ENCODE measurements around the gene SCN2A. TPM values are rescaled to one million over a fixed set of nuclear protein-coding genes. Genes with fewer than 3 reads are reported as not detected.
"Not testable (repeated sequence)": the region's sequence is repeated elsewhere in the genome, so short reads cannot be mapped to it uniquely, and the experiment has no call there.

The SCN2A gene
- total RNA-seq, 1 experiment from 2014 or later = 0.07 TPM

DNA sequence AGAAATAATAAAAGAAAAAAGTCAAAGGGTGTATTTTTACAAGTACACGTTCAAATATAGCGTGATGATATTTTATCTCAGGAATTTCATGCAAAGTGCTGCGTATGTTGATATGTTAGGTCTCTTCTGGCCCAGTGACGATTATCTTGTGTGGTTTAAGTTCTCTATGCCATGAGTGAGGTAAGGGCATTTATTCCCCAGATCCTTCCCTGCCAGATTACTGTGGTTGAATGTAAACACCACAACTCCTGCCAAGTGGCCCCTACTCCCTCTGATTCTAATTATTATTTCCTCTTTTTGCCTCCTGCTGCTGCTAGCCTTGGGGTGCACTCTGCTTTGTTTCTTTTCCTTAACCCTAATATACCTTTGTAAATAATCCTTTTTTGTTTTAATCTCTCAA is 12.2 kb downstream of the SCN2A start:
- H3K4me2 ChIP-seq (ENCODE audit: low read length) = no peak overlapping the region
- no peaks in the 10 kb centered on the region for H3K27me3 ChIP-seq (ENCODE audit: low read length)
- H3K9me2 ChIP-seq (replicated peaks; ENCODE audit: low read length) = no peaks in the 10 kb centered on the region
- no peaks in the 10 kb centered on the region for H3F3A ChIP-seq (ENCODE audit: low read length, unreplicated experiment)
- H3K27ac ChIP-seq (ENCODE audit: low read length) = no peak overlapping the region
- H2AFZ ChIP-seq (ENCODE audit: low read length) = no peak overlapping the region
- ChIA-PET CTCF (no interaction called here), POLR2A (ENCODE audit: unreplicated experiment) (no interaction called here)
- intact Hi-C loops (cut with micrococcal nuclease) = no loop called here
- TF ChIP-seq EZH2 (IDR thresholded peaks at IDR 0.05; ENCODE audit: low read length, unreplicated experiment) (no peak), EZH2phosphoT487 (IDR thresholded peaks at IDR 0.05; ENCODE audit: borderline replicate concordance, low read length) (no peak)
- TF ChIP-seq, protein P1, sequence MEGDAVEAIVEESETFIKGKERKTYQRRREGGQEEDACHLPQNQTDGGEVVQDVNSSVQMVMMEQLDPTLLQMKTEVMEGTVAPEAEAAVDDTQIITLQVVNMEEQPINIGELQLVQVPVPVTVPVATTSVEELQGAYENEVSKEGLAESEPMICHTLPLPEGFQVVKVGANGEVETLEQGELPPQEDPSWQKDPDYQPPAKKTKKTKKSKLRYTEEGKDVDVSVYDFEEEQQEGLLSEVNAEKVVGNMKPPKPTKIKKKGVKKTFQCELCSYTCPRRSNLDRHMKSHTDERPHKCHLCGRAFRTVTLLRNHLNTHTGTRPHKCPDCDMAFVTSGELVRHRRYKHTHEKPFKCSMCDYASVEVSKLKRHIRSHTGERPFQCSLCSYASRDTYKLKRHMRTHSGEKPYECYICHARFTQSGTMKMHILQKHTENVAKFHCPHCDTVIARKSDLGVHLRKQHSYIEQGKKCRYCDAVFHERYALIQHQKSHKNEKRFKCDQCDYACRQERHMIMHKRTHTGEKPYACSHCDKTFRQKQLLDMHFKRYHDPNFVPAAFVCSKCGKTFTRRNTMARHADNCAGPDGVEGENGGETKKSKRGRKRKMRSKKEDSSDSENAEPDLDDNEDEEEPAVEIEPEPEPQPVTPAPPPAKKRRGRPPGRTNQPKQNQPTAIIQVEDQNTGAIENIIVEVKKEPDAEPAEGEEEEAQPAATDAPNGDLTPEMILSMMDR (conservative IDR thresholded peaks at IDR 0.05; ENCODE audit: low read depth, low read length) = no peak
- no peaks in the 10 kb centered on the region for H4K20me1 ChIP-seq (ENCODE audit: low read length)
- H3K4me3 ChIP-seq (ENCODE audit: low read length) = no peak overlapping the region
- H3K9ac ChIP-seq (ENCODE audit: low read length) = no peak overlapping the region
- H3K9me3 ChIP-seq (ENCODE audit: low read length) = no peaks in the 10 kb centered on the region
- peak; percentile 34 for DNase-seq
- no peaks in the 10 kb centered on the region for H3K4me1 ChIP-seq (ENCODE audit: insufficient read depth, low read length)
- no TSS peak for BruUV-seq (replicated peaks)
- peak; percentile 56 for ATAC-seq
- no peaks in the 10 kb centered on the region for H3K36me3 ChIP-seq (ENCODE audit: low read depth, low read length)
- no peaks in the 10 kb centered on the region for H3K79me2 ChIP-seq (ENCODE audit: low read length)

GRCh38 chr2:165253178-165253577 is 14.0 kb downstream of the SCN2A start:
- DNase-seq = peak; percentile 22
- no peaks in the 10 kb centered on the region for H4K20me1 ChIP-seq (ENCODE audit: low read length)
- no peak overlapping the region for H3K4me2 ChIP-seq (ENCODE audit: low read length)
- no peaks in the 10 kb centered on the region for H3K27me3 ChIP-seq (ENCODE audit: low read length)
- no peaks in the 10 kb centered on the region for H3K36me3 ChIP-seq (ENCODE audit: low read depth, low read length)
- H3K9me3 ChIP-seq (ENCODE audit: low read length) = no peaks in the 10 kb centered on the region
- CTCF ChIA-PET = no interaction called here
- no peaks in the 10 kb centered on the region for H3K79me2 ChIP-seq (ENCODE audit: low read length)
- no TSS peak for BruUV-seq (replicated peaks)
- H3K9ac ChIP-seq (ENCODE audit: low read length) = no peak overlapping the region
- TF ChIP-seq, protein P1 (conservative IDR thresholded peaks at IDR 0.05; ENCODE audit: low read depth, low read length) = no peak
- TF ChIP-seq EZH2 (IDR thresholded peaks at IDR 0.05; ENCODE audit: low read length, unreplicated experiment) = no peak
- TF ChIP-seq EZH2phosphoT487 (IDR thresholded peaks at IDR 0.05; ENCODE audit: borderline replicate concordance, low read length) = no peak
- H3K4me3 ChIP-seq (ENCODE audit: low read length) = no peak overlapping the region
- no peak overlapping the region for H3K27ac ChIP-seq (ENCODE audit: low read length)
- intact Hi-C loops (cut with micrococcal nuclease) = no loop called here
- no peaks in the 10 kb centered on the region for H3F3A ChIP-seq (ENCODE audit: low read length, unreplicated experiment)
- no peak overlapping the region for H2AFZ ChIP-seq (ENCODE audit: low read length)
- H3K4me1 ChIP-seq (ENCODE audit: insufficient read depth, low read length) = no peaks in the 10 kb centered on the region
- ATAC-seq = peak; percentile 57
- H3K9me2 ChIP-seq (replicated peaks; ENCODE audit: low read length) = no peaks in the 10 kb centered on the region
- POLR2A ChIA-PET (ENCODE audit: unreplicated experiment) = no interaction called here

DNA sequence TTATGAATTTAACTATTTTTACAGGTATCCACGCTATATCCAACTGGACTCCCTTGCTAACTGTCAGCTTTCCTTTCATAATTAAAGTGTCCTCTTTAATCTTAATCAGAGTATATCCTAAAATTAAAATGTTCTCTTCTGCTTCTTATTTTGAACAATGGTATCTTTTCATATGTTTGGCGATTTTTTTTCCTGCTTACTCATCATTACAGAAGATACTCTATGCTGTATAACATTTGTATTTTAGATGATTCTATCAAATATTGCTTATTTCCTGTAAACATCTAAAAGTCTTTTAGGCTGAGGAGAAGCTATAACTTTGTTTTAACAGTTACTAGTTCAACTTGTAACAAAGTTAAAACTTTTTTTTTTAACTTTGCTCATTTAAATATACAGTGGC is 17.4 kb downstream of the SCN2A start:
- no TSS peak for BruUV-seq (replicated peaks)

DNA sequence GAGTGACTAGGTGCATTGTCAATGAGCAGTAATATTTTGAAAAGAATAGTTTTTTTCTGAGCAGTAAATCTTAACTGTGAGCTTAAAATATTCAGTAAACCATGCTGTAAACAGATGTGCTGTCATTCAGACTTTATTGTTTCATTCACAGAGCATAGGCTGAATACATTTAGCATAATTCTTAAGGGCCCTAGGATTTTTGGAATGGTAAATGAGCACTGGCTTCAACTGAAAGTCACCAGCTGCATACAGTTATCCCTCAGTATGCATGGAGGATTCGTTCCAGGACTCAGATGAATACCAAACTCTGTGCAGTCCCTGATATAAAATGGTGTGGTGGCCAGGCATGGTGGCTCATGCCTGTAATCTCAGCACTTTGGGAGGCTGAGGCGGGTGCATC is 21.1 kb downstream of the SCN2A start:
- CTCF ChIA-PET; H3K4me1 ChIP-seq (ENCODE audit: insufficient read depth, low read length); H3K27me3 ChIP-seq (ENCODE audit: low read length); H2AFZ ChIP-seq (ENCODE audit: low read length); POLR2A ChIA-PET (ENCODE audit: unreplicated experiment); H3K9me2 ChIP-seq (replicated peaks; ENCODE audit: low read length); H3K4me3 ChIP-seq (ENCODE audit: low read length); ATAC-seq; H3K36me3 ChIP-seq (ENCODE audit: low read depth, low read length); H3K79me2 ChIP-seq (ENCODE audit: low read length); H3K9me3 ChIP-seq (ENCODE audit: low read length); H3F3A ChIP-seq (ENCODE audit: low read length, unreplicated experiment); BruUV-seq (replicated peaks); H3K9ac ChIP-seq (ENCODE audit: low read length); H3K4me2 ChIP-seq (ENCODE audit: low read length); H3K27ac ChIP-seq (ENCODE audit: low read length); DNase-seq; intact Hi-C loops (cut with micrococcal nuclease); H4K20me1 ChIP-seq (ENCODE audit: low read length): not testable (repeated sequence)

More for the DNA sequence above, 17.4 kb downstream of the SCN2A start:
- H4K20me1 ChIP-seq (ENCODE audit: low read length) = no peaks in the 10 kb centered on the region
- intact Hi-C loops (cut with micrococcal nuclease) = no loop called here
- H3K36me3 ChIP-seq (ENCODE audit: low read depth, low read length) = no peaks in the 10 kb centered on the region
- DNase-seq (no peak), ATAC-seq (no peak)
- ChIA-PET CTCF (no interaction called here), POLR2A (ENCODE audit: unreplicated experiment) (no interaction called here)
- no peak overlapping the region for H3K4me2 ChIP-seq (ENCODE audit: low read length)
- H3K9me2 ChIP-seq (replicated peaks; ENCODE audit: low read length) = no peaks in the 10 kb centered on the region
- TF ChIP-seq EZH2 (IDR thresholded peaks at IDR 0.05; ENCODE audit: low read length, unreplicated experiment) (no peak), EZH2phosphoT487 (IDR thresholded peaks at IDR 0.05; ENCODE audit: borderline replicate concordance, low read length) (no peak)
- TF ChIP-seq, protein P1 (conservative IDR thresholded peaks at IDR 0.05; ENCODE audit: low read depth, low read length) = no peak
- no peak overlapping the region for H2AFZ ChIP-seq (ENCODE audit: low read length)
- no peaks in the 10 kb centered on the region for H3K79me2 ChIP-seq (ENCODE audit: low read length)
- no peak overlapping the region for H3K27ac ChIP-seq (ENCODE audit: low read length)
- H3F3A ChIP-seq (ENCODE audit: low read length, unreplicated experiment) = no peaks in the 10 kb centered on the region
- H3K9ac ChIP-seq (ENCODE audit: low read length) = no peak overlapping the region
- no peaks in the 10 kb centered on the region for H3K4me1 ChIP-seq (ENCODE audit: insufficient read depth, low read length)
- no peak overlapping the region for H3K4me3 ChIP-seq (ENCODE audit: low read length)
- H3K9me3 ChIP-seq (ENCODE audit: low read length) = no peaks in the 10 kb centered on the region
- H3K27me3 ChIP-seq (ENCODE audit: low read length) = no peaks in the 10 kb centered on the region
